Tibial nerve (tissue), 4 donors: ENCODE data around the gene DUSP7.

Experiments
- EP300 ChIP-seq, 2 donors: sonication (generic); formaldehyde crosslinking; IDR thresholded peaks; one replicate each; pipeline ENCODE4 v1.6.1; 2017; ENCODE audit warnings: antibody characterized with exemption in 2 of 2, mild to moderate bottlenecking in 1 of 2
- POLR2A ChIP-seq, 2 donors: fragments of 450-650 bp; IDR thresholded peaks; one replicate each; pipeline ENCODE4 v1.6.1; 2017; ENCODE audit warnings: antibody characterized with exemption in 2 of 2, mild to moderate bottlenecking in 2 of 2, moderate library complexity in 2 of 2
- TF ChIP-seq, protein P1 (sequence below), 5 experiments: fragments of 200-600 bp in 3 of 5; fragments of 450-650 bp in 2 of 5; sonication (generic) in 3 of 5; IDR thresholded peaks; one replicate each; pipeline ENCODE4 v1.5.1; 2016 to 2019; ENCODE audit warnings: antibody characterized with exemption in 5 of 5, mild to moderate bottlenecking in 3 of 5, moderate library complexity in 2 of 5

- TF ChIP-seq, protein P1, sequence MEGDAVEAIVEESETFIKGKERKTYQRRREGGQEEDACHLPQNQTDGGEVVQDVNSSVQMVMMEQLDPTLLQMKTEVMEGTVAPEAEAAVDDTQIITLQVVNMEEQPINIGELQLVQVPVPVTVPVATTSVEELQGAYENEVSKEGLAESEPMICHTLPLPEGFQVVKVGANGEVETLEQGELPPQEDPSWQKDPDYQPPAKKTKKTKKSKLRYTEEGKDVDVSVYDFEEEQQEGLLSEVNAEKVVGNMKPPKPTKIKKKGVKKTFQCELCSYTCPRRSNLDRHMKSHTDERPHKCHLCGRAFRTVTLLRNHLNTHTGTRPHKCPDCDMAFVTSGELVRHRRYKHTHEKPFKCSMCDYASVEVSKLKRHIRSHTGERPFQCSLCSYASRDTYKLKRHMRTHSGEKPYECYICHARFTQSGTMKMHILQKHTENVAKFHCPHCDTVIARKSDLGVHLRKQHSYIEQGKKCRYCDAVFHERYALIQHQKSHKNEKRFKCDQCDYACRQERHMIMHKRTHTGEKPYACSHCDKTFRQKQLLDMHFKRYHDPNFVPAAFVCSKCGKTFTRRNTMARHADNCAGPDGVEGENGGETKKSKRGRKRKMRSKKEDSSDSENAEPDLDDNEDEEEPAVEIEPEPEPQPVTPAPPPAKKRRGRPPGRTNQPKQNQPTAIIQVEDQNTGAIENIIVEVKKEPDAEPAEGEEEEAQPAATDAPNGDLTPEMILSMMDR (IDR thresholded peaks at IDR 0.05) = no peak
- TF ChIP-seq EP300 (IDR thresholded peaks at IDR 0.05) (no peak), POLR2A (IDR thresholded peaks at IDR 0.05) (no peak)
These were observed 32.3 kb downstream of the DUSP7 start for GRCh38 chr3:52023860-52024764.
